GM18502 (cell line): ENCODE measurements around the gene ZNF664.

ENCODE experiments used
- ATAC-seq: cut with Tn5 transposase; IDR thresholded peaks from one replicate; pipeline ENCODE4 v1.9.1; 2021; ENCODE audit warnings: mild to moderate bottlenecking; ENCODE audit not compliant: unreplicated experiment, poor library complexity

The ZNF664 gene

GRCh38 chr12:124046456-124046740 lies 73.4 kb downstream of the ZNF664 start:
- ATAC-seq = no peak

GRCh38 chr12:124047045-124047566 lies 74.1 kb downstream of the ZNF664 start:
- no peak for ATAC-seq

- ATAC-seq = no peak
Observed at GRCh38 chr12:124049451-124050094, 76.6 kb downstream of the ZNF664 start.

- ATAC-seq = no peak
Observed at GRCh38 chr12:124053851-124054250, 80.8 kb downstream of the ZNF664 start.

- no peak for ATAC-seq
Observed at GRCh38 chr12:124055066-124055465, 82.1 kb downstream of the ZNF664 start.

- ATAC-seq = no peak
Observed at GRCh38 chr12:124057691-124058090, 84.7 kb downstream of the ZNF664 start.

GRCh38 chr12:124059752-124060151 lies 86.7 kb downstream of the ZNF664 start:
- no peak for ATAC-seq
